NT2/D1 (cell line): ENCODE results near the gene MIA.

Experiments used
- YY1 ChIP-seq: IDR thresholded peaks from 2 replicates; pipeline ENCODE4 v1.6.1; 2011; ENCODE audit not compliant: insufficient read length, insufficient read depth
- ZNF274 ChIP-seq: IDR thresholded peaks from 2 replicates; pipeline ENCODE4 v1.6.1; 2011; ENCODE audit warnings: mild to moderate bottlenecking, low read depth, low read length

DNA sequence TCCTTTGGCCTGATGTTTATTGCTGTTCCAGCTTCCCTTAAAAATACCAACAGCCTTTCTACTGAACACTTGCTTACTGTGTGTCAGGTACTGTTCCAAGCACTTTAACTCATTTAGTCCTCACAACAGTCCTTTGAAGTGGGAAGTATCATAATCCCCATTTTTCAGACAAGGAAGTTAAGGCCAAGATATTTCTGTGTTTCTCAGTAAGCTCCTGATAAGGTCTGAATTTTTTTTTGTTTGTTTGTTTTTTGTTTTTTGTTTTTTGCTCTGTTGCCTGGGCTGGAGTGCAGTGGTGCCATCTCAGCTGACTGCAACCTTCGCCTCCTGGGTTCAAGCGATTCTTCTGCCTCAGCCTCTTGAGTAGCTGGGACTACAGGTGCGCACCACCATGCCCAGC lies 16.8 kb upstream of the MIA start:
- TF ChIP-seq YY1 (no peak), ZNF274 (no peak)
